ENCODE measurements around the gene WDR93. TPM values are rescaled to one million over a fixed set of nuclear protein-coding genes. Genes with fewer than 3 reads are reported as not detected.

The WDR93 gene
- total and polyA plus RNA-seq, 12 donors = 0.14 to 0.43 (median 0.36) TPM; not detected in 4

- Histone ChIP-seq H3K4me3 (no peak overlapping the region), H3K36me3 (replicated peaks in 1 of 2) (no peaks in the 10 kb centered on the region), H3K27ac (no peak overlapping the region), H3K9me3 (replicated peaks in 1 of 3) (no peaks in the 10 kb centered on the region), H3K4me1 (replicated peaks in 1 of 2) (no peaks in the 10 kb centered on the region), H3K27me3 (no peaks in the 10 kb centered on the region)
- intact Hi-C loops (cut with DNase I) = no loop called here
- DNase-seq = no peak
- TF ChIP-seq, protein P1, sequence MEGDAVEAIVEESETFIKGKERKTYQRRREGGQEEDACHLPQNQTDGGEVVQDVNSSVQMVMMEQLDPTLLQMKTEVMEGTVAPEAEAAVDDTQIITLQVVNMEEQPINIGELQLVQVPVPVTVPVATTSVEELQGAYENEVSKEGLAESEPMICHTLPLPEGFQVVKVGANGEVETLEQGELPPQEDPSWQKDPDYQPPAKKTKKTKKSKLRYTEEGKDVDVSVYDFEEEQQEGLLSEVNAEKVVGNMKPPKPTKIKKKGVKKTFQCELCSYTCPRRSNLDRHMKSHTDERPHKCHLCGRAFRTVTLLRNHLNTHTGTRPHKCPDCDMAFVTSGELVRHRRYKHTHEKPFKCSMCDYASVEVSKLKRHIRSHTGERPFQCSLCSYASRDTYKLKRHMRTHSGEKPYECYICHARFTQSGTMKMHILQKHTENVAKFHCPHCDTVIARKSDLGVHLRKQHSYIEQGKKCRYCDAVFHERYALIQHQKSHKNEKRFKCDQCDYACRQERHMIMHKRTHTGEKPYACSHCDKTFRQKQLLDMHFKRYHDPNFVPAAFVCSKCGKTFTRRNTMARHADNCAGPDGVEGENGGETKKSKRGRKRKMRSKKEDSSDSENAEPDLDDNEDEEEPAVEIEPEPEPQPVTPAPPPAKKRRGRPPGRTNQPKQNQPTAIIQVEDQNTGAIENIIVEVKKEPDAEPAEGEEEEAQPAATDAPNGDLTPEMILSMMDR (IDR thresholded peaks at IDR 0.05) = no peak
- no peak for TF ChIP-seq POLR2A (IDR thresholded peaks at IDR 0.05)
- WGBS, 4 donors = 93 to 94% (median 93%) methylated on average over 5 of the region's 5 CpGs; no CpG with 5 or more reads in 1 of the 4 donors
These were observed 40.7 kb downstream of the WDR93 start for GRCh38 chr15:89731275-89731674.

- no peak overlapping the region for H3K4me3 ChIP-seq
- H3K27ac ChIP-seq = no peak overlapping the region
- H3K27me3 ChIP-seq = no peaks in the 10 kb centered on the region
- no peaks in the 10 kb centered on the region for H3K4me1 ChIP-seq (replicated peaks in 1 of 2)
- no peaks in the 10 kb centered on the region for H3K36me3 ChIP-seq (replicated peaks in 1 of 2)
- intact Hi-C loops (cut with DNase I) = no loop called here
- no peak for DNase-seq
- WGBS, 4 donors = 57 to 68% (median 61%) methylated on average over 8 of the region's 8 CpGs
- no peaks in the 10 kb centered on the region for H3K9me3 ChIP-seq (replicated peaks in 1 of 3)
- TF ChIP-seq, protein P1 (IDR thresholded peaks at IDR 0.05) = no peak
These were observed 42.0 kb downstream of the WDR93 start for GRCh38 chr15:89732451-89733172.

DNA sequence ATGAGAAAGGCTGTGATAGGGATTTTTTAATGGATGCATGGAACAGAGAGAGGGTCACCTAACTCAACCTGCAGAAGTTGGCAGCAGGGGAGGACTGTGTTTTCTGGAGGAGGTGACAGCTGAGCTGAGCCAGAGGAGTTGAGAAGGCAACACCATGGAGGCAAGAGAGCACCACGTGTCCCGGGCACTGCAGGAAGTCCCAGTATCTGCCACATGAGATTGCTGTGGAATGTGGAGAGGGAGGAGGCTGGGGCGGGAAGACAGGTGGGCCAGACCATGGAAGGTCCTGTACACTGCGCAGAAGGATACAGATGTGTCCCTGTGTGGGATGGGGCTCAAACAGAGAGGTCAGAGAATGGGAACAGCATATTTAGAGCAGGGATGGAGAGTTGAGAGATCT is 45.2 kb downstream of the WDR93 start:
- Histone ChIP-seq H3K4me3 (no peak overlapping the region), H3K9me3 (replicated peaks in 1 of 3) (no peaks in the 10 kb centered on the region), H3K27me3 (no peaks in the 10 kb centered on the region), H3K36me3 (replicated peaks in 1 of 2) (no peaks in the 10 kb centered on the region), H3K4me1 (replicated peaks in 1 of 2) (no peaks in the 10 kb centered on the region), H3K27ac (no peak overlapping the region)
- no peak for DNase-seq
- TF ChIP-seq POLR2A (IDR thresholded peaks at IDR 0.05) = no peak
- TF ChIP-seq, protein P1 (IDR thresholded peaks at IDR 0.05) = no peak
- 71 to 75% (median 72%) methylated on average over 4 of the region's 4 CpGs for WGBS, 4 donors
- intact Hi-C loops (cut with DNase I) = no loop called here

DNA sequence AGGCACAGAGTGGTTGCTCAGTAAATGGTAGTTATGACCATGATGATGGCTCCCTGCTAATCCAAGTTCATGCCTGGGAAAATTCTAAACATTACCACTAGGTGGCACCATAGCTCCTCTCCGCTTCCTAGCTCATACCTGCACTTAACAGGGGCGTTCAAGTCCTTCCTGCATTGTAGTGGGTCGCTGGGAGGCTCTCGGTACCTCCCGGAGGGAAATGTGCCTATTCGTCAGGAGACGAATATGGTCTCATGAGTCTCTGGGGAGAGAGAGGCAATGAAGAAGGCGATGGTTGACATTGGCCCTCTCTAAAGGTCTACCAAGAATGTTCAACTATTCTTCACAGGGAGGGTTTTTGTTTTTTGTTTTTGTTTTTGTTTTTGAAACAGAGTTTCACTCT is 49.5 kb downstream of the WDR93 start:
- TF ChIP-seq POLR2A (IDR thresholded peaks at IDR 0.05) = no peak
- TF ChIP-seq, protein P1 (IDR thresholded peaks at IDR 0.05) = peak; percentile 77 to 97 (median 89)
- Histone ChIP-seq H3K4me3 (no peak overlapping the region), H3K27ac (no peak overlapping the region), H3K27me3 (no peaks in the 10 kb centered on the region), H3K9me3 (replicated peaks in 1 of 3) (no peaks in the 10 kb centered on the region), H3K36me3 (replicated peaks in 1 of 2) (no peaks in the 10 kb centered on the region), H3K4me1 (replicated peaks in 1 of 2) (no peaks in the 10 kb centered on the region)
- intact Hi-C loops (cut with DNase I) = loop anchor here (10.0 kb wide), 2 partner anchors 95 to 345 kb away; no protein-coding TSS in a partner anchor
- DNase-seq = peak; percentile 34 to 78 (median 60)
- 3 to 7% (median 5%) methylated on average over 6 to 8 of the region's 8 CpGs for WGBS, 4 donors

Data from adrenal gland (tissue), 12 donors.